Naive B cell (primary cell): Measurements from ENCODE around the gene RETSAT. TPM values are rescaled to one million over a fixed set of nuclear protein-coding genes. Genes with fewer than 3 reads are reported as not detected.
A peak's percentile ranks its signal among the peaks of the same experiment; 100 is the strongest.
"Not testable (repeated sequence)": the region's sequence is repeated elsewhere in the genome, so short reads cannot be mapped to it uniquely, and the experiment has no call there.

Source experiments
- ATAC-seq, 2 donors: fragments of 150-1000 bp; cut with Tn5 transposase; 2 replicates each; pipeline ENCODE4 v1.10.0; 2021; ENCODE audit warnings: low read depth in 2 of 2, mild to moderate bottlenecking in 2 of 2, moderate library complexity in 2 of 2
- DNase-seq: peaks from one replicate; pipeline ENCODE4 v3.0.0; 2022
- H3K27ac Mint-ChIP-seq, 6 donors: one replicate each; pipeline ENCODE4 v1.8.0; 2020 to 2022; ENCODE audit warnings: mild to moderate bottlenecking in 6 of 6, mixed read lengths in 6 of 6, moderate library complexity in 5 of 6, inconsistent platforms in 2 of 6
- H3K27me3 Mint-ChIP-seq, 3 donors: one replicate each; pipeline ENCODE4 v1.8.0; 2021 to 2022; ENCODE audit warnings: mixed read lengths in 3 of 3, mild to moderate bottlenecking in 1 of 3
- H3K36me3 Mint-ChIP-seq, 2 donors: one replicate each; pipeline ENCODE4 v1.8.0; 2020 to 2022; ENCODE audit warnings: mixed read lengths in 2 of 2, inconsistent platforms in 1 of 2, mild to moderate bottlenecking in 1 of 2
- H3K4me1 Mint-ChIP-seq, 3 donors: one replicate each; pipeline ENCODE4 v1.8.0; 2020 to 2022; ENCODE audit warnings: mixed read lengths in 3 of 3, inconsistent platforms in 1 of 3, mild to moderate bottlenecking in 1 of 3, moderate library complexity in 1 of 3
- H3K4me3 Mint-ChIP-seq, 8 donors: one replicate each; pipeline ENCODE4 v1.8.0; 2020 to 2022; ENCODE audit warnings: mild to moderate bottlenecking in 8 of 8, mixed read lengths in 8 of 8, moderate library complexity in 8 of 8, inconsistent platforms in 2 of 8
- H3K9me3 Mint-ChIP-seq, 7 donors: one replicate each; pipeline ENCODE4 v1.8.0; 2020 to 2022; ENCODE audit warnings: mixed read lengths in 7 of 7, mild to moderate bottlenecking in 5 of 7, inconsistent platforms in 2 of 7, moderate library complexity in 1 of 7
- polyA plus RNA-seq, 6 donors: library from polyadenylated mRNA; unstranded; fragments of 300-500 nt; fragmentation: Illumina TruSeq; gene quantifications; one replicate each; pipeline ENCODE4 v1.2.3, GENCODE V29; 2021; ENCODE audit warnings: low read depth in 6 of 6

Gene RETSAT
- polyA plus RNA-seq, 6 donors from 2014 or later: 4.4 to 8.7 (median 6.8) TPM

DNA sequence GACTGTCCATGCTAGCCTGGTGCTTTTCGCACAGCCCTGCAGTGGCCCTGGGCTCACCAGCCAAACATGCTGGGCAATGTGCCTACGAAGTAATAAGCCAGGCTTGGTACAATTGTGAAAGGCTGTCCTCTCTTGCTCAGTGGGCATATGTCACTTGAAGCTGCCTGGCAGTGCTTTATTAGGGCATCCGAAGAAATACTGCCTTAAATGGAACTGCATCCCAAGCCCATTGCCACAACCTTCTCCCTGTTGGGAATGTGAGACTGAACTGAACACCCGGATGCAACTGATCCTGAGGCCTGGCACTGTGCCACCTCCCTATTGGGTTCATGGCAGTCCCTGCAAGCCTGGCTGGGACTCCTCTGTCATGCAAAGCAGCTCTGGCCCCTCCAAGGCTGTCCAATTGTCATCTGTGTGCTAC lies 39.9 kb upstream of the RETSAT start:
- Mint-ChIP-seq H3K9me3 (no peaks in the 10 kb centered on the region), H3K36me3 (peaks cover 0 to 25% of the 10 kb centered on the region in 2 donors), H3K4me3 (peak overlapping the region in 1 of 8 donors; percentile 9), H3K27me3 (no peaks in the 10 kb centered on the region), H3K27ac (peak overlapping the region; percentile 41 to 91 (median 77)), H3K4me1 (peaks cover 16 to 48% (median 41%) of the 10 kb centered on the region in 3 donors)
- ATAC-seq (no peak), DNase-seq (no peak)

DNA sequence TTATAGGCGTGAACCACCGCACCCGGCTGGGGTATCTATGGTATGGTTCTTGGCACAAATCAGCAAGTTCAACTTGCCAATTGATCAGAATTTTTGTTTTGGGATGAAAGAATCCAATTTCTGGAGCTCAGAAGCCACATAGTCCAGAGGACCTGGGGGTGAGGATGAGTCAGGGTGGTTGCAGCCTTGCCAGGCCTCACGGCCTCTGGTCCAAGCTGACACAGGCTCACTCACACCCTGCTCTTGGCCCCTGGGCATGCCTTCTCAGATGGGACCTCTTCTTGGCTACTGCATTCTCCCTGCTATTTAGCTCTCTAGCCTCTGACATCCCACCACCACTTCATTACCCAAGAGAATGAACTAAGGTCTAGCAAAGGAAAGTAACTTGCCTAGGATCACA lies 39.5 kb upstream of the RETSAT start:
- Mint-ChIP-seq H3K27me3 (no peaks in the 10 kb centered on the region), H3K27ac (peak overlapping the region; percentile 11 to 97 (median 89)), H3K4me1 (peaks cover 16 to 46% (median 41%) of the 10 kb centered on the region in 3 donors), H3K4me3 (peak overlapping the region in 2 of 8 donors; percentile 9), H3K9me3 (no peaks in the 10 kb centered on the region), H3K36me3 (peaks cover 0 to 20% of the 10 kb centered on the region in 2 donors)
- ATAC-seq (no peak), DNase-seq (no peak)

DNA sequence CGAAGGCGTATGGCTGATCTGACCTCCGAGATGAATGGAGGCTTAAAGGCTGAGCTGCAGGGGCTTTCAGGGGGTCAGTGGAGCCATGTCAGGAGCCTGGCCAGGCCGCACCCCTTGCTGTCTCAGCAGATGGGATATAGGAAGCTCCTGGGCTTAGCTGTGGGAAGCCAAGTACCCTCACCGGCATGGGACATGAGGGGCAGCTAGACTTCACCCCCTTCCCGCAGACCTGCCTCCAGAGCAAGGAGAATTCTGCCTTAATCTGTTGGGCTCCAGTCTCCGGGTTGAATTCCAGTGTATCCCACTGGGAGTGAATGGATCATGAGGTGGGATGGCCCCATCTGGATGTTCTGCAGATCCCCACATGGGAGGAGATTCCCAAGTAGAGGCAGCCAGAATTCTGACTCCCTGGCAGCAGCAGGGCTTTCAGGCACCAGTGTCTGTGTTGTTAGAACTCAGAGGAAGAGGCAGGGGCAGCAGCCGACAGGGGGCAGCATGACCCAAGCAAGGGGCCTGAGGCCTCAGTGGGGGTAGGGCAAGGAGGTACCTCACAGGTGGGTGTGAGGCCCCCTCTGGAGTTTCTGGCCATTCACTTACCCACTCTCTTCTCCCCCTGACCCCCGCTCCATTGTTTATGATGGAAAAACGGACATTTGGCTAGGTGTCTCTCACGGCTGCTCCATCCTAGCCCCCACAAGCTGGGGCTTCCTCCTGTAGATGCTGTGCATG lies 36.8 kb upstream of the RETSAT start:
- H3K27me3 Mint-ChIP-seq: no peaks in the 10 kb centered on the region
- ATAC-seq (peak; percentile 18 to 41), DNase-seq (peak; percentile 74)
- H3K4me3 Mint-ChIP-seq: peak overlapping the region in 4 of 8 donors; percentile 22 to 57 (median 42)
- no peaks in the 10 kb centered on the region for H3K9me3 Mint-ChIP-seq
- peak overlapping the region; percentile 67 to 97 (median 91) for H3K27ac Mint-ChIP-seq
- H3K4me1 Mint-ChIP-seq: peaks cover 16 to 41% (median 29%) of the 10 kb centered on the region in 3 donors
- H3K36me3 Mint-ChIP-seq: peaks cover 0 to 7% of the 10 kb centered on the region in 2 donors

DNA sequence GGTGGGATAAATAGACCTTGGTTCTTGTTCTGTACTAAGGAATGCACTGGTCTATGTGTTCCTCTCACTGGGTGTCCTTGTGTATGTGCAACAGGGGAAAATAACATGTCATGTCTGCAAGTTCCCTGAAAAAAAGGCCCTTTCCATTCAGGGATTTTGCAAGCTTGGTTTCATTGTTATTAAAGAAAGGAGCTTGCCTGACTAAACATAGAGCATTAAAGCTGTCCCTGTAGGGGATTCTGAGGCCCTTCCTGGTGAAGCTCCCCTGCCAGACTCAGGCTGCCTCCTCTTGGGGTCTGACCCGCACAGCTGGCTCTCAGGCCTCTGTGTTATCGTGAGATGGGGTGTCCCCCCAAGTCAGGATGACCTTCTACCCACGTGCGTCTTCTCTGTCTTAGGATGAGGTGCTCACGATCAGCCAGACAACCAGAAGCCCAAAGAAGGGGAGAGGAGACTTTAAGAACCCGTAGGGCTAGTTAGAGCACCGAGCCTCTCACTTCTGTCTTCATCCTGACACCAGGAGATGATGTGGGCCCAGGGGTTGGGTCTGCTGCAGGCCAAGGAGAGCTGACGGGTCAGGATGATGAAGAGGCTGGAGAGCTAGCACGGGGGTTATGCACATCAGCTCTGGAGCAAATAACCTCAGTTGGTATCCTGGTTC lies 34.7 kb upstream of the RETSAT start:
- Mint-ChIP-seq H3K4me1 (peaks cover 14 to 34% (median 26%) of the 10 kb centered on the region in 3 donors), H3K4me3 (no peak overlapping the region), H3K27ac (peak overlapping the region in 5 of 6 donors; percentile 66 to 91 (median 84)), H3K27me3 (no peaks in the 10 kb centered on the region), H3K36me3 (peaks cover 0 to 7% of the 10 kb centered on the region in 2 donors), H3K9me3 (no peaks in the 10 kb centered on the region)
- ATAC-seq: no peak
- DNase-seq: no peak

DNA sequence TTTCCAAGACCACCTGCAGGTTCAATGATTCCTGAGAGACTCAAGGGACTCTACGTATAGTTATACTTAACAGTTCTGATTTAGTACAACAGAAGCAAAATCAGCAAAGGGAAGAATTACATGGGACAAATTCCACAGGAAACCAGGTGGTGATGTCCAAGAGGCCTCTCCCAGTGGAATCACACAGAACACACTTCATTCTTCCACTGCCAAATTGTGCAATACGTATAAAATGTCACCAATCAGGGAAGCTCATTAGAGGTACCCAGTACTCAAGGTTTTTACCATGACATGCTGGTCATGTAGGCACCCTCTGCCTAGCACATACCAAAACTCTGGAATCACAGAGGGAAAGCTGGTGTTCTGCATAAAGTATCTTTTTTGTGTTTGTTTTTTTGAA lies 33.4 kb upstream of the RETSAT start:
- Mint-ChIP-seq H3K4me1 (peaks cover 11 to 21% (median 16%) of the 10 kb centered on the region in 3 donors), H3K36me3 (peaks cover 0 to 7% of the 10 kb centered on the region in 2 donors)

DNA sequence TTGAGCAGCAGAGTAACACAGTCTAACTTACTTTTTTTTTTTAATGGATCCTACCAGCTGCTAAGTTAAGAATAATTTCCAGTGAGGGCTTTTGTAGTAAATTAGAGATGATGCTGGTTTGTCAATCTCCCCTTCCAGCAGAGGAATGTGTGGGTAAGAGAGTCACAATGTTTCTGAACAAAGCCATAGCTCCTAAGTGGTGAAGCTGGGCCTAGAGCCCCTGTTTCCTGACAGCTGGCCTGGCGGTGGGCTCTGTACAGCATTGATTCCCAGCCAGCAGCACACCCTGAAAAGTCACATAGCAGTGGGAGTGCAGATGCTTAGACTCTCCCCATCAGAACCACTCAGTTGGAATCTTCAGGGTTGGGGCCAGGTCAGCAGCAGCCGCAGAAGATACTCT lies 31.4 kb upstream of the RETSAT start:
- Mint-ChIP-seq H3K4me1 (peaks cover 0 to 3% (median 0%) of the 10 kb centered on the region in 3 donors), H3K27me3 (no peaks in the 10 kb centered on the region), H3K4me3 (no peak overlapping the region), H3K27ac (peak overlapping the region in 2 of 6 donors; percentile 69 to 74), H3K9me3 (no peaks in the 10 kb centered on the region), H3K36me3 (peaks cover 2 to 7% of the 10 kb centered on the region in 2 donors)
- ATAC-seq: no peak
- DNase-seq: no peak

More for the DNA sequence above, 33.4 kb upstream of the RETSAT start:
- H3K9me3 Mint-ChIP-seq: no peaks in the 10 kb centered on the region
- H3K4me3 Mint-ChIP-seq: no peak overlapping the region
- no peak for DNase-seq
- H3K27ac Mint-ChIP-seq: no peak overlapping the region
- no peak for ATAC-seq
- no peaks in the 10 kb centered on the region for H3K27me3 Mint-ChIP-seq

DNA sequence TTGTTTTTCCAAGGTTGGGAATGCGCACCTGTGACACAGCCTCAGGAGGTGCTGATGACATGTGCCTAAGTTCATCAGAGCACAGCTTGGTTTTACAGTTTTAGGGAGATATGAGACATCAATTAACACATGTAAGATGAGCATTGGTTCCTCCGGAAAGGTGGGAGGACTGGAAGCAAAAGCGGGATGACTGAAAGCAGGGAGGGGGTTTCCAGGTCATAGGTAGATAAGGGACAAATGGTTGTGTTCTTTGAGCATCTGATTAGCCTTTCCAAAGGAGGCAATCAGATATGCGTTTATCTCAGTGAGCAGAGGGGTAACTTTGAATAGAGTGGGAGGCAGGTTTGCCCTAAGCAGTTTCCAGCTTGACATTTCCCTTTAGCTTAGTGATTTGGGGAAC lies 29.5 kb upstream of the RETSAT start:
- Mint-ChIP-seq H3K27me3 (no peaks in the 10 kb centered on the region), H3K9me3 (peaks cover 0 to 7% (median 3%) of the 10 kb centered on the region in 7 donors), H3K36me3 (peaks cover 3 to 4% of the 10 kb centered on the region in 2 donors), H3K4me3 (no peak overlapping the region), H3K4me1 (no peaks in the 10 kb centered on the region), H3K27ac (peak overlapping the region in 1 of 6 donors; percentile 11)
- ATAC-seq (no peak), DNase-seq (no peak)

DNA sequence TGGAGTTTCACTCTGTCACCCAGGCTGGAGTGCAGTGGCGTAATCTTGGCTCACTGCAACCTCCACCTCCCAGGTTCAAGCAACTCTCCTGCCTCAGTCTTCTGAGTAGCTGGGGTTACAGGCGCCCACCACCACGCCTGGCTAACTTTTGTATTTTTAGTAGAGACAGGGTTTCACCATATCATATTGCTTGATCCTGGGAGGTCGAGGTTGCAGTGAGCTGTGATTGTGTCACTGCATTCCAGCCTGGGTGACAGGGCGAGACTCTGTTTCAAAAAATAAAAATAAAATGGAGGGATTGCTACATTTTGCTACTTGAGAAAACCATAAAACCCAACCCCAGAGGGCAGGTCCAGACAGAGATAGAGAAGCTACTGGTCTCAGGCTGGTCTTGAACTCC lies 28.8 kb upstream of the RETSAT start:
- not testable (repeated sequence) for H3K4me3 Mint-ChIP-seq, ATAC-seq, H3K27me3 Mint-ChIP-seq, DNase-seq, H3K4me1 Mint-ChIP-seq
- H3K9me3 Mint-ChIP-seq: peaks cover 0 to 13% (median 3%) of the 10 kb centered on the region in 7 donors
- peak overlapping the region in 2 of 6 donors; percentile 49 to 56 for H3K27ac Mint-ChIP-seq
- peaks cover 10 to 11% of the 10 kb centered on the region in 2 donors for H3K36me3 Mint-ChIP-seq

GRCh38 chr2:85380048-85380447 lies 25.7 kb upstream of the RETSAT start:
- no peak for DNase-seq
- peaks cover 22 to 34% of the 10 kb centered on the region in 2 donors for H3K36me3 Mint-ChIP-seq
- H3K27ac Mint-ChIP-seq: no peak overlapping the region
- H3K4me1 Mint-ChIP-seq: no peaks in the 10 kb centered on the region
- no peaks in the 10 kb centered on the region for H3K27me3 Mint-ChIP-seq
- H3K4me3 Mint-ChIP-seq: no peak overlapping the region
- no peak for ATAC-seq
- peaks cover 0 to 13% (median 3%) of the 10 kb centered on the region in 7 donors for H3K9me3 Mint-ChIP-seq

DNA sequence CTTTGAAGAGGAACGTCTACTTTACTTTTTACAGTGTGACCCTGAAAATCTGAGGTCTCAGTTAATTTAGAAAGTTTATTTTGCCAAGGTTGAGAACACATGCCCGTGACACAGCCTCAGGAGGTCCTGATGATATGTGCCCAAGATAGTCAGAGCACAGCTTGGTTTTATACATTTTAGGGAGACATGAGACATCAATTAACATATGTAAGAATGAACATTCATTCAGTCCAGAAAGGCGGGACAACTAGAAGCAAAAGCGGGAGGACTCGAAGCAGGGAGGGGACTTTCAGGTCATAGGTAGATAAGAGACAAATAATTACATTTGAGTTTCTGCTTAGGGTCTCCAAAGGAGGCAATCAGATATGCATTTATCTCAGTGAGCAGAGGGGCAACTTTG lies 23.9 kb upstream of the RETSAT start:
- no peak overlapping the region for H3K4me3 Mint-ChIP-seq
- H3K9me3 Mint-ChIP-seq: peaks cover 0 to 13% (median 3%) of the 10 kb centered on the region in 7 donors
- H3K27ac Mint-ChIP-seq: peak overlapping the region in 1 of 6 donors; percentile 40
- H3K36me3 Mint-ChIP-seq: peaks cover 22 to 36% of the 10 kb centered on the region in 2 donors
- DNase-seq: no peak
- H3K27me3 Mint-ChIP-seq: no peaks in the 10 kb centered on the region
- H3K4me1 Mint-ChIP-seq: no peaks in the 10 kb centered on the region
- no peak for ATAC-seq

DNA sequence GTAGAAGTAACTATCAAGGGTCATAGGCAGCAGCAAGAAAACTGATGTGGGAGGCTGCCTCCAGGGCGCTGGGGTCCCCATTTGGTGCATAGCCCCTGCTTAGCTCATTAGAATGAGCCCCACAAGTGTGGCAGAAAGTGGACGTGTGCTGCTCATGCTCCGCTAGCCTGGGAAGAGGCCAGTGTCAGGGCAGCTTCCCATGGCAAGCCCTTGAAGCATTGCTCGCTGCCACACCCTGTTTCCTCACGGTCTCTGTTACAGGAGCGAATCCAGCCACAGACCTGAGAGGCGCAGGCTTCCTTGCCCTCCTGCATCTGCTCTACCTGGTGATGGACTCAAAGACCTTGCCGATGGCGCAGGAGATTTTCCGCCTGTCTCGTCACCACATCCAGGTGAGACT lies 22.8 kb upstream of the RETSAT start:
- H3K4me1 Mint-ChIP-seq: no peaks in the 10 kb centered on the region
- peaks cover 22 to 36% of the 10 kb centered on the region in 2 donors for H3K36me3 Mint-ChIP-seq
- no peak for ATAC-seq

GRCh38 chr2:85376291-85377065 lies 22.1 kb upstream of the RETSAT start:
- ATAC-seq: no peak
- no peak overlapping the region for H3K4me3 Mint-ChIP-seq
- peaks cover 0 to 13% (median 3%) of the 10 kb centered on the region in 7 donors for H3K9me3 Mint-ChIP-seq
- no peak overlapping the region for H3K27ac Mint-ChIP-seq
- DNase-seq: no peak
- peaks cover 22 to 36% of the 10 kb centered on the region in 2 donors for H3K36me3 Mint-ChIP-seq
- no peaks in the 10 kb centered on the region for H3K27me3 Mint-ChIP-seq
- H3K4me1 Mint-ChIP-seq: no peaks in the 10 kb centered on the region

More for the DNA sequence above, 22.8 kb upstream of the RETSAT start:
- H3K4me3 Mint-ChIP-seq: no peak overlapping the region
- peaks cover 0 to 13% (median 3%) of the 10 kb centered on the region in 7 donors for H3K9me3 Mint-ChIP-seq
- no peak for DNase-seq
- peak overlapping the region in 2 of 6 donors; percentile 37 to 41 for H3K27ac Mint-ChIP-seq
- no peaks in the 10 kb centered on the region for H3K27me3 Mint-ChIP-seq

GRCh38 chr2:85371045-85371444 lies 16.7 kb upstream of the RETSAT start:
- Mint-ChIP-seq H3K4me1 (no peaks in the 10 kb centered on the region), H3K36me3 (peaks cover 0 to 12% of the 10 kb centered on the region in 2 donors), H3K27me3 (no peaks in the 10 kb centered on the region), H3K9me3 (peaks cover 0 to 4% (median 0%) of the 10 kb centered on the region in 7 donors), H3K27ac (no peak overlapping the region), H3K4me3 (no peak overlapping the region)
- ATAC-seq: no peak
- no peak for DNase-seq
